ENCODE results near the gene NBPF14.
"Not testable (repeated sequence)": the region's sequence is repeated elsewhere in the genome, so short reads cannot be mapped to it uniquely, and the experiment has no call there.

The NBPF14 gene

DNA sequence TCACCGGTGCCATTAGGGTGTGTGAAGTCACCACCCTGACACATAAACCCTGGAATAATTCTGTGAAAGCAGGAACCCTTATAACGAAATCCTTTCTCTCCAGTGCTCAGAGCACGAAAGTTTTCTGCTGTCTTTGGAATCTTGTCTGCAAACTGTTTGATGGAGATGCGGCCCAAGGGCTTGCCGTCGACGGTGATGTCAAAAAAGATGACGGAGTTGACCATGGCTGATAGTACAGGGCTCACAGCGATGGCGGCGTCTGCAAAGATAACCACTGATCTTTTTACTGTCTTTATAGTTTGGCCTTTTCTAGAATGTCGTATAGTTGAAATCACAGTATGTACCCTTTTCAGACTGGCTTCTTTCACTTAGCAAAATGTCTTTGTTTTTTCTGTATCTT is 112.8 kb downstream of the NBPF14 start, which contains the start of gene PPIAL4G:
Gene PPIAL4G (minus strand): TSS at position 274 of the 400 bp plus-strand sequence. CDS start 50 bp downstream, at position 224.
- DNase-seq, H3K36me3 ChIP-seq: not testable (repeated sequence)

More for the DNA sequence above, 112.8 kb downstream of the NBPF14 start, which contains the start of gene PPIAL4G:
- not testable (repeated sequence) for H3K4me1 ChIP-seq; H3K27me3 ChIP-seq; H3K4me3 ChIP-seq (ENCODE audit: low read depth, low read length); H3K9me3 ChIP-seq

Measured in BE2C (cell line).